Lung (tissue), 16 donors: ENCODE results near the gene SAT2. TPM values are rescaled to one million over a fixed set of nuclear protein-coding genes. Genes with fewer than 3 reads are reported as not detected.

Experiments used
- ATAC-seq: fragments of 200-7000 bp; cut with Tn5 transposase; one replicate; pipeline ENCODE4 v1.9.1; 2020; ENCODE audit warnings: moderate number of reproducible peaks; ENCODE audit not compliant: insufficient read depth, low FRiP score
- DNase-seq, 3 donors: peaks; one replicate each; pipeline ENCODE4 v3.0.0-alpha.2; 2013 to 2017
- H3K27ac ChIP-seq, 2 donors: one replicate each; pipeline ENCODE4 v1.5.1; 2013; ENCODE audit warnings: mild to moderate bottlenecking in 2 of 2, moderate library complexity in 2 of 2, control low read depth in 1 of 2, inconsistent platforms in 1 of 2, low read depth in 1 of 2, low read length in 1 of 2
- H3K27me3 ChIP-seq, 3 donors: one replicate each; pipeline ENCODE4 v1.5.1; 2013; ENCODE audit warnings: low read length in 2 of 3; ENCODE audit not compliant: control insufficient read depth in 3 of 3, insufficient read depth in 3 of 3
- H3K36me3 ChIP-seq, 4 donors: one replicate each; pipeline ENCODE4 v1.5.1; 2013; ENCODE audit warnings: low read length in 4 of 4, mild to moderate bottlenecking in 1 of 4, moderate library complexity in 1 of 4; ENCODE audit not compliant: control insufficient read depth in 4 of 4, insufficient read depth in 4 of 4
- H3K4me1 ChIP-seq, 5 donors: one replicate each; pipeline ENCODE4 v1.5.1; 2013; ENCODE audit warnings: low read length in 5 of 5, mild to moderate bottlenecking in 2 of 5, moderate library complexity in 1 of 5; ENCODE audit not compliant: control insufficient read depth in 5 of 5, insufficient read depth in 5 of 5
- H3K4me3 ChIP-seq: one replicate; pipeline ENCODE4 v1.5.1; 2013; ENCODE audit warnings: mild to moderate bottlenecking, control low read depth, moderate library complexity
- H3K9ac ChIP-seq, 2 donors: one replicate each; pipeline ENCODE4 v1.5.1; 2013; ENCODE audit warnings: low read length in 2 of 2, control low read depth in 1 of 2; ENCODE audit not compliant: insufficient read depth in 1 of 2
- H3K9me3 ChIP-seq, 4 donors: one replicate each; pipeline ENCODE4 v1.5.1; 2013; ENCODE audit warnings: low read length in 3 of 4, mild to moderate bottlenecking in 1 of 4, moderate library complexity in 1 of 4; ENCODE audit not compliant: control insufficient read depth in 4 of 4, insufficient read depth in 3 of 4
- CTCF ChIP-seq: IDR thresholded peaks from 2 replicates; pipeline ENCODE4 v1.5.1; 2012; ENCODE audit warnings: mild to moderate bottlenecking; ENCODE audit errors: control extremely low read depth, extremely low read depth
- WGBS, 2 donors: extraction: QIAGEN DNeasy Blood & Tissue Kit; methylation state at CpG; one replicate each; pipeline ENCODE4 v1.1.7; 2013; 5-methylcytosine and 5-hydroxymethylcytosine counted together
- long read RNA-seq, 5 donors: transcript quantifications; one replicate each; lab custom pipeline, GENCODE V29; 2026
- polyA plus RNA-seq, 2 donors: library from polyadenylated mRNA; stranded (reverse); fragments of 200-250 nt; gene quantifications; one replicate each; pipeline ENCODE4 v1.2.1, GENCODE V29; 2013
- total RNA-seq, 2 donors: library from RNA; depleted of rRNA in 1 of 2; stranded (reverse); fragments of >200 nt in 1 of 2; gene quantifications; one replicate each; pipeline ENCODE4 v1.2.1, GENCODE V29; 2014 to 2021
- donor health status: control.
- donor health status: control.
- donor health status: Bipolar disorder and iron deficiency.
- donor health status: healthy.
- donor health status: DM: yes; HTN: yes; CAD: no.

SAT2 gene
- total RNA-seq: 10 to 100 TPM; 50.7 to 86.4 TPM
- polyA plus RNA-seq: 100 to 1,000 TPM in 1 of 2 donors, 10 to 100 TPM in 1; 92.7 to 168 TPM
- long read RNA-seq, donor 1, transcript SAT2-204 (2 exons, 765 nt): minor isoform, 8 of 56 reads
- long read RNA-seq, donor 1, transcript SAT2-202 (6 exons, 974 nt): major isoform, 18 of 56 reads
- long read RNA-seq, donor 1, transcript SAT2-201 (6 exons, 946 nt): minor isoform, 9 of 56 reads
- long read RNA-seq, donor 1, transcript SAT2-214 (1 exons, 1,563 nt): minor isoform, 13 of 56 reads
- long read RNA-seq, donor 1, partial matches to known transcripts: 0 of 56 reads
- long read RNA-seq, donor 1, other reads (novel, unspliced or antisense): 0 of 56 reads
- long read RNA-seq, donor 2, transcript SAT2-213 (5 exons, 582 nt): minor isoform, 5 of 31 reads
- long read RNA-seq, donor 2, transcript SAT2-202 (6 exons, 974 nt): minor isoform, 8 of 31 reads
- long read RNA-seq, donor 2, transcript SAT2-214 (1 exons, 1,563 nt): major isoform, 9 of 31 reads
- long read RNA-seq, donor 2, partial matches to known transcripts: 0 of 31 reads
- long read RNA-seq, donor 2, other reads (novel, unspliced or antisense): 0 of 31 reads
- long read RNA-seq, donor 3, transcript SAT2-214 (1 exons, 1,563 nt): minor isoform, 7 of 29 reads
- long read RNA-seq, donor 3, transcript SAT2-202 (6 exons, 974 nt): major isoform, 8 of 29 reads
- long read RNA-seq, donor 3, partial matches to known transcripts: 0 of 29 reads
- long read RNA-seq, donor 3, other reads (novel, unspliced or antisense): 0 of 29 reads
- long read RNA-seq, donor 4, transcript SAT2-202 (6 exons, 974 nt): major isoform, 6 of 24 reads
- long read RNA-seq, donor 4, transcript SAT2-214 (1 exons, 1,563 nt): major isoform, 6 of 24 reads
- long read RNA-seq, donor 4, partial matches to known transcripts: 0 of 24 reads
- long read RNA-seq, donor 4, other reads (novel, unspliced or antisense): 0 of 24 reads
- long read RNA-seq, donor 5, transcript SAT2-202 (6 exons, 974 nt): minor isoform, 19 of 75 reads
- long read RNA-seq, donor 5, transcript SAT2-214 (1 exons, 1,563 nt): major isoform, 23 of 75 reads
- long read RNA-seq, donor 5, transcript SAT2-204 (2 exons, 765 nt): minor isoform, 7 of 75 reads
- long read RNA-seq, donor 5, transcript SAT2-201 (6 exons, 946 nt): minor isoform, 9 of 75 reads
- long read RNA-seq, donor 5, partial matches to known transcripts: 6 of 75 reads
- long read RNA-seq, donor 5, other reads (novel, unspliced or antisense): 0 of 75 reads

GRCh38 chr17:7627250-7628121 is at the start of gene SAT2:
Gene SAT2, minus strand, starts transcription at chr17:7627821. Its CDS starts 186 bp downstream, at chr17:7627635.
- Histone ChIP-seq H3K4me3 (peak within 1 kb of the TSS; percentile 60), H3K9me3 (no peaks in the 10 kb centered on the region), H3K27ac (peak within 1 kb of the TSS; percentile 93 to 95), H3K9ac (peak within 1 kb of the TSS; percentile 88 to 96), H3K36me3 (peaks cover 0 to 4% (median 2%) of the 10 kb centered on the region in 4 donors), H3K27me3 (no peaks in the 10 kb centered on the region), H3K4me1 (peaks cover 0 to 23% (median 0%) of the 10 kb centered on the region in 5 donors)
- TF ChIP-seq CTCF: no peak
- DNase-seq: peak; percentile 98
- 0 to 1% methylated on average over 54 of the region's 54 CpGs for WGBS, 2 donors
- ATAC-seq: peak; percentile 96

GRCh38 chr17:7676533-7676932 is 48.9 kb upstream of the SAT2 start:
- H3K9ac ChIP-seq: no peak overlapping the region
- peaks cover 0 to 9% (median 5%) of the 10 kb centered on the region in 4 donors for H3K9me3 ChIP-seq
- 89 to 95% methylated on average over 5 of the region's 5 CpGs for WGBS, 2 donors
- ATAC-seq: no peak
- H3K27me3 ChIP-seq: no peaks in the 10 kb centered on the region
- peaks cover 0 to 4% (median 0%) of the 10 kb centered on the region in 5 donors for H3K4me1 ChIP-seq
- DNase-seq: no peak
- no peak for TF ChIP-seq CTCF
- no peak overlapping the region for H3K27ac ChIP-seq
- H3K36me3 ChIP-seq: peaks cover 14 to 34% (median 23%) of the 10 kb centered on the region in 4 donors
- H3K4me3 ChIP-seq: no peak overlapping the region

GRCh38 chr17:7674934-7675333 is 47.3 kb upstream of the SAT2 start:
- WGBS, 2 donors: 90 to 92% methylated on average over 14 of the region's 14 CpGs
- H3K9ac ChIP-seq: no peak overlapping the region
- no peak for TF ChIP-seq CTCF
- DNase-seq (no peak), ATAC-seq (no peak)
- no peaks in the 10 kb centered on the region for H3K27me3 ChIP-seq
- peaks cover 0 to 9% (median 5%) of the 10 kb centered on the region in 4 donors for H3K9me3 ChIP-seq
- no peak overlapping the region for H3K27ac ChIP-seq
- H3K4me1 ChIP-seq: peaks cover 0 to 4% (median 0%) of the 10 kb centered on the region in 5 donors
- H3K4me3 ChIP-seq: no peak overlapping the region
- H3K36me3 ChIP-seq: peaks cover 18 to 40% (median 26%) of the 10 kb centered on the region in 4 donors
